NOMO-1 (cell line): ENCODE results near the gene JPH4.

ENCODE experiments used
- DNase-seq, 2 experiments: peaks; one replicate each; lab custom pipeline; 2025; ENCODE audit not compliant: unreplicated experiment in 2 of 2; lab: John Stamatoyannopoulos, UW

The JPH4 gene

DNA sequence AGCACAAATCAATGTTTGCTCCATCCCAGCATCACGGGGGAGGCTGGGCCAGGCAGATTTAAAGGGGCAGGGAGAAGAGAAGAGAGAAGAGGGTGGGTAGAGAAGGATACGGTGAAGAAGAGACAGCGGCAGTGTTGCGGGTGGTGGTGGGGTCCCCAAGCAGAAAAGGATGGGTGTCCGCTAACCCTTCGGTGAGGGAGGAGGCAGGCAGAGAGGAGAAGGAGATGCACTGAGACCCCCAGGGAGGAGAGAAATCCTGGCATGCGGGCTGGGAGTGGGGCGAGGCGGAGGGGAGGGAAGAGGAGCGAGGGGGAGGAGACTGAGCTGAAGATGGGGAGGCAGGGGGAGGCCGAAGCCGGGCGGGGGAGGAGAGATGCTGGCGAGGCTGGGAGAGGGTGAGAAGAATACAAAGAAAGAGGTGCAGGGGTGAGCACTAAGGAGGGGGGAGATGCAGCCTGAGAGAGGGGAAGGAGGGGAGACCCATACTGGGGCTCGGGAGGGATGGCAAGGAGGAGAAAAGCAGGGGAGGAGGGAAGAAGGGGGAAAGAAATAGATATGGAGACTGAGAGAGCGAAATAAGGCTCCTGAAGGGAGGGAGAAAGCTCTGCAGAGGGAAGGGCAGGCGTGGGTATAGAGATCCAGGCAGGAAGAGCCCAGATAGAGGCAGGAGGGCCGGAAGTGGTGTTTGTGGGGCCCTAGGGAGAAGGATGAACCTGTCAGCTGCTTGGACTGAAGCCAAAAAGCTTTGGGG is at the start of gene JPH4:
TSS of gene JPH4 (minus strand) at position 231 of the 751 bp plus-strand sequence. CDS start 1,337 bp downstream, outside the sequence.
- no peak for DNase-seq

DNA sequence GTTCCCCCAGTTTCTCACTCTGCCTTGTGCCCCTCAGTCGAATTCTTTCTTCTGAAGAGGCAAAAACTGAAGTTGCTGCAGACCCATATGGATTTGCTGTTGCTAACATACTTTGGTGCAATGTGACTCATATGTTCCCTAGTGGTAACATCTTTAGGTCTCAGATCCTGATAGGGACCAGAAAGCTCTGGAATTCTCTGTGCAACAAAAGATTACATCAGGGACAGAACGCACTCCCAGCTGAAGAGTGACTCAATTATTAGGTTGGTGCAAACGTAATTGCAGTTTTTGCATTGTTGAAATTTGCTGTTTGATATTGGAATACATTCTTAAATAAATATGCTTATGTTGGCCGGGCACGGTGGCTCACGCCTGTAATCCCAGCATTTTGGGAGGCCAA is 49.4 kb upstream of the JPH4 start:
- no peak for DNase-seq

GRCh38 chr14:23626946-23627345 is 48.4 kb upstream of the JPH4 start:
- DNase-seq: no peak

DNA sequence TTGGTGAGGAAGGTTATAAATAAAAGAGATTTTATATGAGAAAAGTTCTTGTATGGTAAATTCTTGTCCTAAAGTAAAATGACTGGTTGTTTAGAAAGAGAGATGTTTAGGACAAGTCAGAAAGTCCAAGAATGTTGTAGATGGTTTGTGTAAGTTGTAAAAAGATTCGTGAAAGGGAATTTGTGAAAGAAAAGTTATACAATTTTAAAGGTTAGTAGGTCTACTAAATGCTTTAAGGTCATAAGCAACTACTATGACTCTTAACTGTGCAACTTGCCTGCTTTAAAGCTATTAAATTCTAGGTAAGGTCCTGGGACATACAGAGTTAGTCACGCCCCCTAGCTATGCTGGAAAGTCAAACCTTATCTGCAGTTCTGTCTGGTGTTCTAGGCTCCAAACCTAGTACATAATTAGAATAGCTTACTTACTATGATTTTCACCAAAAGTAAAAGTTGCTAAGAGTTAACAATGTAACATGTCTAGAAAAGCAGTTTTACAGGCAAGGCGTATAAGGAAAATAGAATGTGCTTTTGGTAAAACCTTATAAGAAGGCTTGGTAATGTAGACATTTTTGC is 46.3 kb upstream of the JPH4 start:
- no peak for DNase-seq

DNA sequence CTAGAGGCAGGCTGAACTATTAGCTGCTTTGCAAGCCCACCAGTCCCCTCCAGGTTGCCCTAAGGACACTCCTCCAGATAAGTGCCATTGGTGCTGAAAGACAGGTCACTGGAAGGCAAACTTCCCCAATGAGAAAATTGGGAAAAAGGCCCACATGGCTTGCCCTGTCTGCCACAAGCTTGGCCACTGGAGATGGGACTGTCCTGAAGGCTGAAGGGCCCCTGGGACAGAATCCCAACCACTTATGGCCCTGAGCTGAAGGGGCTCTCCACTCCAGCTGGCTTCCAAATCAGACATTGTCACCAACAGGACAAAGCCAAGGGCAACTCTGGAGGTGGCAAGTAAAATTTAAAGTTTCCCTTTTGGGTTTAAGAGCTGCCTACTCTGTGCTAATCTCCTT is 45.4 kb upstream of the JPH4 start:
- DNase-seq: no peak

DNA sequence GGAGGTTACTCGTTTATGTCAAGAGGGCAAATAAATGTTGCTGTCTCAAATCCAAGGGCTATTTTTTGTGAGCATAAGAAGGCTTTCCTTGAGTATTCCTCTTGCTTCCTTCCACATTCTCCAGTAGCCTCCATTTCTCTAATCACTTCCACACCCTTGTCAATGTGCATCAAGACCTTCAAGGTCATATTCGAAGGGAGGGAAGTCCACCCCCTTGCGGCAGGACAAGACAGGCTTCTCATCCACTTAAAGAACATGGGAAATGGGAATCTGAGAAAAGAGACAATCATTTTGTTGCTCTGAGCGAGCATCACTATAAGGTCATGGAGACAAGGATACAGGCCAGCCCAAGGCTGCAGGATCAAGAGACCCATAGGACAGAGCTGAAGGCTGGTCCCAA is 44.4 kb upstream of the JPH4 start:
- no peak for DNase-seq

DNA sequence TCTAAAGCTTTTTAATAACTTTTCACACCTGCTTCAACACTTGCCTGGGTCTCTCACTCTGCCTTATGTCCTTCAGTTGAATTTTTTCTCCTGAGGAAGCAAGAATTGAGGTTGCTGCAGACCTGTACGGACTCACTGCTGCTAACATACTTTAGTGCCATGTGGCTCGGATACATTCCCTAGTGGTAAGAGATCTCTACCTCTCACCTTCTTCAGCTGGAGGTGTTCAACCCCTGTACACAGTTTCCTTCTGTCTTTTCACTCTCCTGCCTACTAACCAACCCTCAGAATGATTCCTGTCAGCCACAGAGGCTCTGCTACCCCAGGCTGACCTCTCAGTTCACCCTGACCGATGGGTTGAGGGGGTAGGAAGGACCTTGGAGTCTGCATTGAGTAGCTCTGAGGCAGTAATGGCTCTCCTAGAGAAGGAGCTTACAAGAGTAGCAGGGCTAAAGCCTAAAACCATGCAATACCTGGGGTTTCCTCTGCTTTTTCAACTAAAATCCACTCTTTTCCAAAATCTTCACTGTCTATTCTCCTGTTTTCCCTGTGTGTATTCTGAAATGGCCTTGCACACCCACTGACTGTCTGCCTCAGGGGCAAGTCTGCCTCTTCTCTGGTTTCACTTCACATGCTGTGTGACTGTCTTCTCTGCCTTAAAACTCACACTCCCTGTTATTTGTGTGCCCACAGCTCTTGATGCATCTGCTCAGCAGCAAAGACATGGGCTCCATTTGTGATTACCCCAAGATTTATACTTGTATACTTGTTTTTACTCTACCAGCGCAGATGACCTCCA is 43.5 kb upstream of the JPH4 start:
- no peak for DNase-seq

GRCh38 chr14:23621204-23621931 is 42.8 kb upstream of the JPH4 start:
- no peak for DNase-seq

GRCh38 chr14:23620177-23620702 is 41.6 kb upstream of the JPH4 start:
- DNase-seq: no peak

DNA sequence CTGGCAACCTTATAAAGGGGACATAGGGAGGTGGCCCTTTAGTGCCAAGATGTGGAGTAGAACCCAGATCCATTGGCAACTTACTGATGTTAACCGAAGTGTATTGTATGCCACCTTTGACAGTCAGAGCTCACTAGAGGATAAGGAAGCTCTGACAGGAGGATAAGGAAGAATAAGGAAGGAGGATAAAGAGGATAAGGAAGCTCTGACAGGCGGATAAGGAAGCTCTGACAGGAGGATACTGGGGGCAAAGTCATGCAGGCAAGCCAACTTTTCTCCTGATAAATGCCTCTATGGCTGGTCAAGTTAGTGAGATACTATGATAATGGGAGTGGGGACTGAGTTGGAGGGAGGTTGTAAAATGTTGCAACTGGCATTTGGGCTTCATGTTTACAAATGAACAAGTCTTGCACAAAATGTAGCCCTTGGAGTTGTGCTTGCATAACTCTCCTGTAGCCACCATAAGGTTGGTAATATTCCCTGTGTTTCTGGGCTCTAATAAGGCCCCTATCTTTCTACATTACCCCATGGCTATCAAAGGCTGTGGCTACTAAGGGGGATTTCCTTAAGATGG is 39.9 kb upstream of the JPH4 start:
- DNase-seq: no peak

GRCh38 chr14:23617539-23617938 is 38.9 kb upstream of the JPH4 start:
- no peak for DNase-seq

GRCh38 chr14:23615856-23616255 is 37.3 kb upstream of the JPH4 start:
- peak in 1 of 2 experiments; percentile 75 for DNase-seq

- no peak for DNase-seq
Measured at GRCh38 chr14:23614395-23614828, 35.8 kb upstream of the JPH4 start.

- DNase-seq: no peak
Measured at GRCh38 chr14:23613242-23614070, 34.9 kb upstream of the JPH4 start.

DNA sequence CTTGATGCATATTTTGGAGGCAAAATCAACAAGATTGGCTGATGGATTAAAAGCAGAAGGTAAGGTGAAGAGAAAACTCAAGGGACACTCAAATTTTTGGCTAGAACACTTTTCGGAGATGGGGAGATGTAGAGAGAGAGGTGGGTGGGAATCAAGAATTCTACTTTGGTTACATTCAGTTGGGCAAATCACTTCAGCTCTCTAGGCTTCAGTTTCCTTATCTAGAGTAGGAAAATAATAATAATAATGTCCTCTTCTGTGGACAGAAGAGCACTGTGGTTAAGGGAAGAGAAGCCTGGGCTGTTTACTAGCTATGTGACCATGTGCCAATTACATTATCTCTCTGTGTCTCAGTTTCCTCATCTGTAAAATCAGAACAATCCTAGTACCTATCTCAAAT is 34.2 kb upstream of the JPH4 start:
- DNase-seq: no peak

- DNase-seq: no peak
Measured at GRCh38 chr14:23612354-23612732, 33.8 kb upstream of the JPH4 start.

GRCh38 chr14:23610815-23611289 is 32.3 kb upstream of the JPH4 start:
- DNase-seq: no peak

- no peak for DNase-seq
Measured at GRCh38 chr14:23610090-23610814, 31.7 kb upstream of the JPH4 start.
